Measurements from ENCODE around the gene SOX5. TPM values are rescaled to one million over a fixed set of nuclear protein-coding genes. Genes with fewer than 3 reads are reported as not detected.

The SOX5 gene
- total and polyA plus RNA-seq, 2 donors (not counting 1 experiment from before 2014, with no cell fraction given) = 9.2 to 32.0 TPM

DNA sequence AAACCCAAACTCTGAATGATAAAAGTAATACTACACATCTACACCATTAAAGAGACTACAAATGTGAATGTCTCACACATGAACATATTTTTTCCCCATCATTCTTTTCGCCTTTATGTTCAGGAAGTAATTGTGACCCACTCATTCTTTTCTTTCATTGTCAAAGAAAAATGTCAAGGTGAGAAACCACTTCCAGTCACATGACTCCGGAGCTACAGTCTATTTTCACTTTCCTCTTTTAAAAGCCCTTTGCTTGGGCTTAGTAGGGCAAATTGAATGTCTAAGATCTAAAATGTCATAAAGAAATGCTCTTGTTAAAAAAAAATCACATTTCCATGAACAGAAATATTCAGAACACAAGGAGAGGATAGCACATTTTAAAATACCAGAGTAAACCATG is 461.3 kb downstream of the SOX5 start:
- H2AFZ ChIP-seq (ENCODE audit: low read length) = no peak overlapping the region
- DNase-seq (ENCODE audit: low read depth in 2 of 2) = no peak
- H3K27me3 ChIP-seq (ENCODE audit: control insufficient read depth, insufficient read depth, low read length) = no peaks in the 10 kb centered on the region
- TF ChIP-seq, protein P1, sequence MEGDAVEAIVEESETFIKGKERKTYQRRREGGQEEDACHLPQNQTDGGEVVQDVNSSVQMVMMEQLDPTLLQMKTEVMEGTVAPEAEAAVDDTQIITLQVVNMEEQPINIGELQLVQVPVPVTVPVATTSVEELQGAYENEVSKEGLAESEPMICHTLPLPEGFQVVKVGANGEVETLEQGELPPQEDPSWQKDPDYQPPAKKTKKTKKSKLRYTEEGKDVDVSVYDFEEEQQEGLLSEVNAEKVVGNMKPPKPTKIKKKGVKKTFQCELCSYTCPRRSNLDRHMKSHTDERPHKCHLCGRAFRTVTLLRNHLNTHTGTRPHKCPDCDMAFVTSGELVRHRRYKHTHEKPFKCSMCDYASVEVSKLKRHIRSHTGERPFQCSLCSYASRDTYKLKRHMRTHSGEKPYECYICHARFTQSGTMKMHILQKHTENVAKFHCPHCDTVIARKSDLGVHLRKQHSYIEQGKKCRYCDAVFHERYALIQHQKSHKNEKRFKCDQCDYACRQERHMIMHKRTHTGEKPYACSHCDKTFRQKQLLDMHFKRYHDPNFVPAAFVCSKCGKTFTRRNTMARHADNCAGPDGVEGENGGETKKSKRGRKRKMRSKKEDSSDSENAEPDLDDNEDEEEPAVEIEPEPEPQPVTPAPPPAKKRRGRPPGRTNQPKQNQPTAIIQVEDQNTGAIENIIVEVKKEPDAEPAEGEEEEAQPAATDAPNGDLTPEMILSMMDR (conservative IDR thresholded peaks at IDR 0.05 in 1 of 2, IDR thresholded peaks at IDR 0.05 in 1 of 2; ENCODE audit: low read depth in 1 of 2, low read length in 2 of 2) = no peak
- no peak for TF ChIP-seq EZH2 (IDR thresholded peaks at IDR 0.05; ENCODE audit: low read length, missing control alignments)
- H3K36me3 ChIP-seq (ENCODE audit: control insufficient read depth, insufficient read depth, low read length) = no peaks in the 10 kb centered on the region
- H3K4me2 ChIP-seq (ENCODE audit: extremely low read depth, insufficient read depth, low read length) = no peak overlapping the region
- no peaks in the 10 kb centered on the region for H4K20me1 ChIP-seq (ENCODE audit: control insufficient read depth, extremely low read depth, insufficient read depth, low read length)
- no peak overlapping the region for H3K4me3 ChIP-seq (replicated peaks in 1 of 4; ENCODE audit: control extremely low read depth in 1 of 4, insufficient read depth in 1 of 4, low read depth in 3 of 4, low read length in 4 of 4)
- no peak overlapping the region for H3K9ac ChIP-seq (ENCODE audit: insufficient read depth, low read length)
- no peaks in the 10 kb centered on the region for H3K9me3 ChIP-seq (ENCODE audit: control insufficient read depth, insufficient read depth, low read depth, low read length)
- no peak overlapping the region for H3K27ac ChIP-seq (ENCODE audit: insufficient read depth, low read length)
- no peaks in the 10 kb centered on the region for H3K4me1 ChIP-seq (ENCODE audit: control insufficient read depth, extremely low read depth, insufficient read depth, low read length)
- H3K79me2 ChIP-seq (ENCODE audit: control insufficient read depth, insufficient read depth, low read length) = no peaks in the 10 kb centered on the region

DNA sequence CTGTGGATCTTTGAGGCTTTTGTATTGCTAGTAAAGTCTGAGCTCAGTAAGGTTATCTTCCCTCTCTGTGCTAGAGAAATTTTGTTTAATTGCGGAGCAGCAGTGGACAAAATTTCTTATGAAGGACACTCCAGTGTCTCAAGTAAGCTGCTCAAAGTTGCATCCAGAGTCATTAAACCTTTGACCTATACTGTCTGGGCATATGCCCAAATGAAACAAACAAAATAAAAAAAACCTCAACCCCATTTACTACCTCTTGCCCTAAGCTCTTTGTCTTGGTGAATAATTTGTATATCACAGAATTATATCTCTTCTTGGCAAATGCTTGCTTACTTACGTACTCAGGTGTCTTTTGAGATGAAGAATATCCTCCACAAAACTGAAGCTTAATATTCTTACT is 465.2 kb downstream of the SOX5 start:
- Histone ChIP-seq H4K20me1 (ENCODE audit: control insufficient read depth, extremely low read depth, insufficient read depth, low read length) (no peaks in the 10 kb centered on the region), H3K4me3 (replicated peaks in 1 of 4; ENCODE audit: control extremely low read depth in 1 of 4, insufficient read depth in 1 of 4, low read depth in 3 of 4, low read length in 4 of 4) (no peak overlapping the region), H3K4me1 (ENCODE audit: control insufficient read depth, extremely low read depth, insufficient read depth, low read length) (no peaks in the 10 kb centered on the region), H3K4me2 (ENCODE audit: extremely low read depth, insufficient read depth, low read length) (no peak overlapping the region), H3K9me3 (ENCODE audit: control insufficient read depth, insufficient read depth, low read depth, low read length) (no peaks in the 10 kb centered on the region), H3K79me2 (ENCODE audit: control insufficient read depth, insufficient read depth, low read length) (no peaks in the 10 kb centered on the region), H3K27ac (ENCODE audit: insufficient read depth, low read length) (no peak overlapping the region), H2AFZ (ENCODE audit: low read length) (no peak overlapping the region), H3K9ac (ENCODE audit: insufficient read depth, low read length) (no peak overlapping the region), H3K36me3 (ENCODE audit: control insufficient read depth, insufficient read depth, low read length) (no peaks in the 10 kb centered on the region), H3K27me3 (ENCODE audit: control insufficient read depth, insufficient read depth, low read length) (no peaks in the 10 kb centered on the region)
- TF ChIP-seq EZH2 (IDR thresholded peaks at IDR 0.05; ENCODE audit: low read length, missing control alignments) = no peak
- TF ChIP-seq, protein P1 (conservative IDR thresholded peaks at IDR 0.05 in 1 of 2, IDR thresholded peaks at IDR 0.05 in 1 of 2; ENCODE audit: low read depth in 1 of 2, low read length in 2 of 2) = no peak
- peak in 1 of 2 donors; percentile 22 for DNase-seq (ENCODE audit: low read depth in 2 of 2)

- H3K4me1 ChIP-seq (ENCODE audit: control insufficient read depth, extremely low read depth, insufficient read depth, low read length) = no peaks in the 10 kb centered on the region
- no peak for DNase-seq (ENCODE audit: low read depth in 2 of 2)
- H3K9me3 ChIP-seq (ENCODE audit: control insufficient read depth, insufficient read depth, low read depth, low read length) = no peaks in the 10 kb centered on the region
- TF ChIP-seq, protein P1 (conservative IDR thresholded peaks at IDR 0.05 in 1 of 2, IDR thresholded peaks at IDR 0.05 in 1 of 2; ENCODE audit: low read depth in 1 of 2, low read length in 2 of 2) = no peak
- no peak for TF ChIP-seq EZH2 (IDR thresholded peaks at IDR 0.05; ENCODE audit: low read length, missing control alignments)
- no peak overlapping the region for H2AFZ ChIP-seq (ENCODE audit: low read length)
- no peak overlapping the region for H3K4me3 ChIP-seq (replicated peaks in 1 of 4; ENCODE audit: control extremely low read depth in 1 of 4, insufficient read depth in 1 of 4, low read depth in 3 of 4, low read length in 4 of 4)
- H3K79me2 ChIP-seq (ENCODE audit: control insufficient read depth, insufficient read depth, low read length) = no peaks in the 10 kb centered on the region
- no peak overlapping the region for H3K27ac ChIP-seq (ENCODE audit: insufficient read depth, low read length)
- no peak overlapping the region for H3K9ac ChIP-seq (ENCODE audit: insufficient read depth, low read length)
- H3K4me2 ChIP-seq (ENCODE audit: extremely low read depth, insufficient read depth, low read length) = no peak overlapping the region
- no peaks in the 10 kb centered on the region for H3K27me3 ChIP-seq (ENCODE audit: control insufficient read depth, insufficient read depth, low read length)
- no peaks in the 10 kb centered on the region for H3K36me3 ChIP-seq (ENCODE audit: control insufficient read depth, insufficient read depth, low read length)
- no peaks in the 10 kb centered on the region for H4K20me1 ChIP-seq (ENCODE audit: control insufficient read depth, extremely low read depth, insufficient read depth, low read length)
Measured at GRCh38 chr12:23482571-23482970, 466.9 kb downstream of the SOX5 start.
